Anterior cingulate cortex (tissue), 58 donors: ENCODE data around the gene C6orf15.
A peak's percentile ranks its signal among the peaks of the same experiment; 100 is the strongest.
"Not testable (repeated sequence)": the region's sequence is repeated elsewhere in the genome, so short reads cannot be mapped to it uniquely, and the experiment has no call there.

Experiments
- DNase-seq, 58 donors: peaks; one replicate each; lab custom pipeline; 2025; lab: John Stamatoyannopoulos, UW

The C6orf15 gene

DNA sequence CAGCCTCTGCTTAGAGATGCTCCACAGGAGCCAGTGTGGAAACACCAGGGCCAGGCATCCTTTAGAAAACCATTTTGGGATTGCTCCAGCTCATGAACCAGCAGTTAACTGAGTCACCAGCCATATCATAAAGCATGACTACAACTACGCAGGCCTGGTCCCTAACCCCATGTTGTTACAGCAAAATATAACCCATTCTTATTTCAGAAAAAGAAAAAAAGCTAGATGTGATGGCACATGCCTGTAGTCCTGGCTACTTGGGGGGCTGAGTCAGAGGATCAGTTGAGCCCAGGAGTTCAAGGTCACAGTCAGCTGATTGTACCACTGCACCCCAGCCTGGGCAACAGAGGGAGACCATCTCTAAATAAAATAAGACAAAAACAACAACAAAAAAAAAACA, 36.8 kb downstream of the C6orf15 start:
- no peak for DNase-seq

DNA sequence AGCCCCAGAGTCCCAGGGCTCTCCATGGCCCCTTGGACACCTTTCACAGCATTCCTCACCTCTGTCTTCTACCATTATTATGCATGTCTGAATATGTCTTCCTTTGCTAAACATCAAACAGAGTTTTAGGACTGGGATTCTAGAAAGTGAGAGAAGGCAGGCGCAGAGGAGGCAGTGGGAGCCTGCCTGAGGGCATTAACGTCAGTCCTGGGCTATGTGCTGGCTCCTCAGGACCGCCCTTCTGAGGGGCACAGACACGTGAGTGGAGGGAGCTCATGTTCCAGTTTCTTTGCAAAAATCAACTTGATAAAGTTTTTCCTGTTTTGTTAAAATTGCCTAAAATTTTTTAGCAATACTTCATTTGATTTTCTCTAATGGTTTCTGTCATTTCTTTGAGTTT, 38.0 kb downstream of the C6orf15 start:
- DNase-seq: no peak

GRCh38 chr6:31070711-31071197, 41.6 kb downstream of the C6orf15 start:
- DNase-seq: peak in 51 of 58 donors; percentile 6 to 86 (median 60)

- peak in 56 of 58 donors; percentile 22 to 91 (median 78) for DNase-seq
Observed at GRCh38 chr6:31068669-31069340, 43.6 kb downstream of the C6orf15 start.

DNA sequence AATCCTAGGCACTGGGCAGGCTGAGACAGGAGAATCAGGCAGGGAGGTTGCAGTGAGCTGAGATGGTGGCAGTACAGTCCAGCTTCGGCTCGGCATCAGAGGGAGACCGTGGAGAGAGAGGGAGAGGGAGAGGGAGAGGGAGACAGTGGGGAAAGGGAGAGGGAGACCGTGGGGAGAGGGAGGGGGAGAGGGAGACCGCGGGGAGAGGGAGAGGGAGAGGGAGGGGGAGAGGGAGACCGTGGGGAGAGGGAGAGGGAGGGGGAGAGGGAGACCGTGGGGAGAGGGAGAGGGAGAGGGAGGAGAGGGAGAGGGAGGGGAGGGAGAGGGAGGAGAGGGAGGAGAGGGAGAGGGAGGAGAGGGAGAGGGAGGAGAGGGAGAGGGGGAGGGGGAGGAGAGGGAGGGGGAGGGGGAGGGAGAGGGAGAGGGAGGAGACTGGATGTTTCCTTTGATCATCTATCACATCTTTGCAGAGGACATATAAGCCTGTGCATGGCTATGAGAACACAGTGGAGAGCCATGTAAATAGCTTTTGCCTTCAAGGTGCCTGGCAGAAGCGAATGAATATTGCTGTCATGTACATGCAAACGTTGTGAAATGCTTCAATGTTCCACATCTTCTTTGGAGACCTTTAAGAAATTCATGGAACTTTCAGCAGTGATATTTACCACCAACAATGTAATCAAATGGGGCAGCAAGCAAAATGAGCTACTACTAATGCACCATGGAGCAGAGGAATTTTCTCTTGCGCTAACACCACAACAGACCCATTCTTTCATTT, 44.3 kb downstream of the C6orf15 start:
- DNase-seq: peak in 22 of 58 donors; percentile 10 to 75 (median 41)

DNA sequence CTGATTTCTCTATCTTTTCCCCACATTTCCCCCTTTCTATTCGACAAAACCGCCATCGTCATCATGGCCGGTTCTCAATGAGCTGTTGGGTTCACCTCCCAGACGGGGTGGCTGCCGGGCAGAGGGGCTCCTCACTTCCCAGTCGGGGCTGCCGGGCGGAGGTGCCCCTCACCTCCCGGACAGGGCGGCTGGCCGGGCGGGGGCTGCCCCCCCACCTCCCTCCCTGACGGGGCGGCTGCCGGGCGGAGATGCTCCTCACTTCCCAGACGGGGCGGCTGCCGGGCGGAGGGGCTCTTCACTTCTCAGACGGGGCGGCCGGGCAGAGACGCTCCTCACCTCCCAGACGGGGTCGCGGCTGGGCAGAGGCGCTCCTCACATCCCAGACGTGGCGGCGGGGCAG, 45.3 kb downstream of the C6orf15 start:
- DNase-seq: not testable (repeated sequence)

- no peak for DNase-seq
Observed at GRCh38 chr6:31065556-31065955, 46.8 kb downstream of the C6orf15 start.

- no peak for DNase-seq
Observed at GRCh38 chr6:31063906-31064435, 48.4 kb downstream of the C6orf15 start.
